Thoracic aorta endothelial cell (primary cell): ENCODE results near the gene PCSK9. TPM values are rescaled to one million over a fixed set of nuclear protein-coding genes. Genes with fewer than 3 reads are reported as not detected.

Experiments used
- total RNA-seq: library from RNA; depleted of rRNA; stranded (reverse); fragments of >200 nt; gene quantifications from 2 replicates; pipeline ENCODE4 v1.2.3, GENCODE V29; 2012

Gene PCSK9
- total RNA-seq, result 0.07 TPM in 1 of 2 replicates, not detected in the other

DNA sequence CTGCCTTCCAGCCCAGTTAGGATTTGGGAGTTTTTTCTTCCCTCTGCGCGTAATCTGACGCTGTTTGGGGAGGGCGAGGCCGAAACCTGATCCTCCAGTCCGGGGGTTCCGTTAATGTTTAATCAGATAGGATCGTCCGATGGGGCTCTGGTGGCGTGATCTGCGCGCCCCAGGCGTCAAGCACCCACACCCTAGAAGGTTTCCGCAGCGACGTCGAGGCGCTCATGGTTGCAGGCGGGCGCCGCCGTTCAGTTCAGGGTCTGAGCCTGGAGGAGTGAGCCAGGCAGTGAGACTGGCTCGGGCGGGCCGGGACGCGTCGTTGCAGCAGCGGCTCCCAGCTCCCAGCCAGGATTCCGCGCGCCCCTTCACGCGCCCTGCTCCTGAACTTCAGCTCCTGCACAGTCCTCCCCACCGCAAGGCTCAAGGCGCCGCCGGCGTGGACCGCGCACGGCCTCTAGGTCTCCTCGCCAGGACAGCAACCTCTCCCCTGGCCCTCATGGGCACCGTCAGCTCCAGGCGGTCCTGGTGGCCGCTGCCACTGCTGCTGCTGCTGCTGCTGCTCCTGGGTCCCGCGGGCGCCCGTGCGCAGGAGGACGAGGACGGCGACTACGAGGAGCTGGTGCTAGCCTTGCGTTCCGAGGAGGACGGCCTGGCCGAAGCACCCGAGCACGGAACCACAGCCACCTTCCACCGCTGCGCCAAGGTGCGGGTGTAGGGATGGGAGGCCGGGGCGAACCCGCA is at the start of gene PCSK9:
PCSK9 (plus strand) TSS at position 207 of the 741 bp plus-strand sequence; CDS start at position 497, 290 bp downstream.

DNA sequence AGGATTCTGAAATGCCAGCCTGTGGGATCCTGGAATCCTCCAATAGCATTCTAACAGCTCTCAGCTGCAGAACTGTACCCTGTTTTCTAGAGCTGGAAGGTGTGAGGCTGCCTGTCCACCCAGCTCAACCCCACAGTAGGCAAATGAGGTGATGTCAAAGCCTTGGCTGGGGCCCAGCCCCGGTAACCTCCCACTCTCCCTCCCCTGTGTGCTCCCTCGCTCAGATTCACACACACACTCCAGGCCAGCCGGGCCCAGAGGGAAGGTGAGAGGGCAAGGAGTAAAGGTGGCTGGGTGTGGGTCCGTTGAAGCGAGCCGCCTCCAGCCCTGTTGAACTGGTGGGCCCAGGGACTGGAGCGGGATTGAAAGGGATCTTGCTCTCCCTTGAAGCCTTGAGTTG is 40.7 kb upstream of the PCSK9 start, which contains the start of gene BSND:
BSND (plus strand) TSS at position 257 of the 400 bp plus-strand sequence. CDS start 254 bp downstream, outside the sequence.

Other genes with a start within 250 kb of the PCSK9 start
- gene TTC22, start 238.2 kb upstream of the PCSK9 start, total RNA-seq, result not detected in 2 replicates
- gene DHCR24, start 152.4 kb upstream of the PCSK9 start, total RNA-seq, result 116 and 244 TPM in 2 replicates
- not detected in 2 replicates for gene TMEM61, start 58.9 kb upstream of the PCSK9 start, total RNA-seq
- gene BSND, start 40.6 kb upstream of the PCSK9 start, total RNA-seq, result not detected in 2 replicates
- gene USP24, start 175.8 kb downstream of the PCSK9 start, total RNA-seq, result 56.8 and 69.1 TPM in 2 replicates